Stimulated activated naive CD8-positive, alpha-beta T cell treated with anti-CD3 and anti-CD28 coated beads, Interleukin-15, amount 100 ng/mL, for 72 hours (primary cell): Measurements from ENCODE around the gene TOB1.
"Not testable (repeated sequence)": the region's sequence is repeated elsewhere in the genome, so short reads cannot be mapped to it uniquely, and the experiment has no call there.

Experiments
- ATAC-seq: fragments of 150-1000 bp; cut with Tn5 transposase; 2 replicates; pipeline ENCODE4 v1.10.0; 2021; ENCODE audit warnings: mild to moderate bottlenecking, moderate library complexity
- DNase-seq, 2 donors: peaks; one replicate each; pipeline ENCODE4 v3.0.0; 2021 to 2022
- H3K27ac Mint-ChIP-seq, 2 donors: one replicate each; pipeline ENCODE4 v1.8.0; 2022; ENCODE audit warnings: mild to moderate bottlenecking in 2 of 2, mixed read lengths in 2 of 2, moderate library complexity in 2 of 2
- H3K27me3 Mint-ChIP-seq: one replicate; pipeline ENCODE4 v1.8.0; 2022; ENCODE audit warnings: mixed read lengths
- H3K4me1 Mint-ChIP-seq: one replicate; pipeline ENCODE4 v1.8.0; 2022; ENCODE audit warnings: mild to moderate bottlenecking, mixed read lengths
- H3K4me3 Mint-ChIP-seq, 2 donors: one replicate each; pipeline ENCODE4 v1.8.0; 2022; ENCODE audit warnings: mild to moderate bottlenecking in 2 of 2, mixed read lengths in 2 of 2, moderate library complexity in 1 of 2
- H3K9me3 Mint-ChIP-seq, 2 donors: one replicate each; pipeline ENCODE4 v1.8.0; 2022; ENCODE audit warnings: mixed read lengths in 2 of 2

The TOB1 gene

GRCh38 chr17:50884439-50885311, 18.5 kb upstream of the TOB1 start:
- H3K27ac Mint-ChIP-seq: no peak overlapping the region
- no peaks in the 10 kb centered on the region for H3K9me3 Mint-ChIP-seq
- no peak overlapping the region for H3K4me3 Mint-ChIP-seq
- peaks cover 26% of the 10 kb centered on the region for H3K4me1 Mint-ChIP-seq
- no peaks in the 10 kb centered on the region for H3K27me3 Mint-ChIP-seq
- ATAC-seq (no peak), DNase-seq (no peak)

GRCh38 chr17:50883850-50884438, 17.8 kb upstream of the TOB1 start:
- ATAC-seq (no peak), DNase-seq (no peak)
- H3K4me1 Mint-ChIP-seq: peaks cover 26% of the 10 kb centered on the region
- H3K27me3 Mint-ChIP-seq: no peaks in the 10 kb centered on the region
- no peak overlapping the region for H3K4me3 Mint-ChIP-seq
- no peaks in the 10 kb centered on the region for H3K9me3 Mint-ChIP-seq
- peak overlapping the region in 1 of 2 donors; percentile 80 for H3K27ac Mint-ChIP-seq

GRCh38 chr17:50882851-50883250, 16.7 kb upstream of the TOB1 start:
- Mint-ChIP-seq H3K27ac (no peak overlapping the region), H3K4me3 (no peak overlapping the region), H3K27me3 (no peaks in the 10 kb centered on the region), H3K9me3 (no peaks in the 10 kb centered on the region), H3K4me1 (peaks cover 22% of the 10 kb centered on the region)
- no peak for DNase-seq
- no peak for ATAC-seq

- H3K4me1 Mint-ChIP-seq: peaks cover 10% of the 10 kb centered on the region
- H3K4me3 Mint-ChIP-seq: no peak overlapping the region
- no peak for ATAC-seq
- no peak for DNase-seq
- H3K9me3 Mint-ChIP-seq: no peaks in the 10 kb centered on the region
- H3K27ac Mint-ChIP-seq: no peak overlapping the region
- H3K27me3 Mint-ChIP-seq: no peaks in the 10 kb centered on the region
These were observed 15.0 kb upstream of the TOB1 start for GRCh38 chr17:50881182-50881581.

GRCh38 chr17:50879086-50879485, 12.9 kb upstream of the TOB1 start:
- H3K4me3 Mint-ChIP-seq: no peak overlapping the region
- H3K9me3 Mint-ChIP-seq: no peaks in the 10 kb centered on the region
- ATAC-seq: no peak

GRCh38 chr17:50877838-50878237, 11.7 kb upstream of the TOB1 start:
- Mint-ChIP-seq H3K4me1 (peaks cover 12% of the 10 kb centered on the region), H3K27ac (no peak overlapping the region), H3K9me3 (no peaks in the 10 kb centered on the region), H3K27me3 (no peaks in the 10 kb centered on the region), H3K4me3 (no peak overlapping the region)
- ATAC-seq: no peak
- DNase-seq: no peak

More at GRCh38 chr17:50879086-50879485, 12.9 kb upstream of the TOB1 start:
- H3K27ac Mint-ChIP-seq: no peak overlapping the region
- H3K4me1 Mint-ChIP-seq: peaks cover 5% of the 10 kb centered on the region
- no peaks in the 10 kb centered on the region for H3K27me3 Mint-ChIP-seq
- DNase-seq: no peak

- H3K27ac Mint-ChIP-seq, H3K9me3 Mint-ChIP-seq, ATAC-seq, H3K4me3 Mint-ChIP-seq, H3K27me3 Mint-ChIP-seq, DNase-seq: not testable (repeated sequence)
- H3K4me1 Mint-ChIP-seq: peaks cover 20% of the 10 kb centered on the region
These were observed 10.9 kb upstream of the TOB1 start for GRCh38 chr17:50877042-50877441.

GRCh38 chr17:50875074-50875473, 8.9 kb upstream of the TOB1 start:
- no peak overlapping the region for H3K27ac Mint-ChIP-seq
- ATAC-seq (no peak), DNase-seq (no peak)
- no peak overlapping the region for H3K4me3 Mint-ChIP-seq
- no peaks in the 10 kb centered on the region for H3K27me3 Mint-ChIP-seq
- H3K9me3 Mint-ChIP-seq: no peaks in the 10 kb centered on the region
- H3K4me1 Mint-ChIP-seq: peaks cover 32% of the 10 kb centered on the region

- H3K4me3 Mint-ChIP-seq: no peak overlapping the region
- ATAC-seq (peak; percentile 89), DNase-seq (peak; percentile 25 to 72)
- no peaks in the 10 kb centered on the region for H3K27me3 Mint-ChIP-seq
- peak overlapping the region in 1 of 2 donors; percentile 57 for H3K27ac Mint-ChIP-seq
- H3K4me1 Mint-ChIP-seq: peaks cover 44% of the 10 kb centered on the region
- H3K9me3 Mint-ChIP-seq: no peaks in the 10 kb centered on the region
These were observed 6.7 kb upstream of the TOB1 start for GRCh38 chr17:50872710-50873424.

GRCh38 chr17:50871898-50872297, 5.7 kb upstream of the TOB1 start:
- H3K27ac Mint-ChIP-seq: peak overlapping the region in 1 of 2 donors; percentile 80
- peaks cover 48% of the 10 kb centered on the region for H3K4me1 Mint-ChIP-seq
- DNase-seq (no peak), ATAC-seq (no peak)
- peak overlapping the region; percentile 26 to 80 for H3K4me3 Mint-ChIP-seq
- H3K27me3 Mint-ChIP-seq: no peaks in the 10 kb centered on the region
- no peaks in the 10 kb centered on the region for H3K9me3 Mint-ChIP-seq

GRCh38 chr17:50871364-50871763, 5.2 kb upstream of the TOB1 start:
- peak; percentile 21 for ATAC-seq
- Mint-ChIP-seq H3K27me3 (no peaks in the 10 kb centered on the region), H3K9me3 (no peaks in the 10 kb centered on the region), H3K27ac (peak overlapping the region in 1 of 2 donors; percentile 80), H3K4me1 (peaks cover 48% of the 10 kb centered on the region), H3K4me3 (peak overlapping the region; percentile 64 to 80)
- peak; percentile 17 to 49 for DNase-seq

- ATAC-seq (no peak), DNase-seq (no peak)
- H3K9me3 Mint-ChIP-seq: no peaks in the 10 kb centered on the region
- peak overlapping the region; percentile 97 to 100 for H3K4me3 Mint-ChIP-seq
- no peaks in the 10 kb centered on the region for H3K27me3 Mint-ChIP-seq
- H3K4me1 Mint-ChIP-seq: peaks cover 55% of the 10 kb centered on the region
- H3K27ac Mint-ChIP-seq: no peak overlapping the region
These were observed 2.4 kb upstream of the TOB1 start for GRCh38 chr17:50868602-50869001.

GRCh38 chr17:50868140-50868438, 1.9 kb upstream of the TOB1 start:
- peaks cover 55% of the 10 kb centered on the region for H3K4me1 Mint-ChIP-seq
- H3K27me3 Mint-ChIP-seq: no peaks in the 10 kb centered on the region
- H3K27ac Mint-ChIP-seq: peak overlapping the region; percentile 98 to 99

GRCh38 chr17:50867363-50868139, 1.4 kb upstream of the TOB1 start:
- ATAC-seq: peak; percentile 60
- DNase-seq: peak; percentile 78 to 89
- peaks cover 54% of the 10 kb centered on the region for H3K4me1 Mint-ChIP-seq
- peak overlapping the region; percentile 97 to 100 for H3K4me3 Mint-ChIP-seq
- H3K27ac Mint-ChIP-seq: peak overlapping the region; percentile 98 to 99
- H3K9me3 Mint-ChIP-seq: no peaks in the 10 kb centered on the region
- no peaks in the 10 kb centered on the region for H3K27me3 Mint-ChIP-seq

More at GRCh38 chr17:50868140-50868438, 1.9 kb upstream of the TOB1 start:
- ATAC-seq: no peak
- Mint-ChIP-seq H3K4me3 (peak overlapping the region; percentile 97 to 100), H3K9me3 (no peaks in the 10 kb centered on the region)
- DNase-seq: no peak

- peak overlapping the region; percentile 98 to 99 for H3K27ac Mint-ChIP-seq
- ATAC-seq (peak; percentile 44), DNase-seq (peak; percentile 81 to 83)
- peaks cover 51% of the 10 kb centered on the region for H3K4me1 Mint-ChIP-seq
- peak overlapping the region; percentile 97 to 100 for H3K4me3 Mint-ChIP-seq
- no peaks in the 10 kb centered on the region for H3K27me3 Mint-ChIP-seq
- no peaks in the 10 kb centered on the region for H3K9me3 Mint-ChIP-seq
These were observed 802 bp upstream of the TOB1 start for GRCh38 chr17:50866950-50867362.
